Adrenal gland (tissue), 12 donors: ENCODE data around the gene SPAAR. TPM values are rescaled to one million over a fixed set of nuclear protein-coding genes. Genes with fewer than 3 reads are reported as not detected.

Experiments used
- DNase-seq, 7 donors: peaks; one replicate each; pipeline ENCODE4 v3.0.0-alpha.2; 2019 to 2020
- H3K27ac ChIP-seq, 5 donors: fragments of 200-600 bp; sonication (generic) in 4 of 5; 1 replicate in 3 of 5; 2 replicates in 2 of 5; pipeline versions ENCODE4 v1.5.1 to v1.8.0; 2016 to 2020; ENCODE audit warnings: mild to moderate bottlenecking in 1 of 5
- H3K27me3 ChIP-seq: fragments of 200-600 bp; 2 replicates; pipeline ENCODE4 v1.8.0; 2021
- H3K36me3 ChIP-seq, 2 donors: fragments of 200-600 bp; replicated peaks in 1 of 2; 1 replicate in 1 of 2; 2 replicates in 1 of 2; pipeline versions ENCODE4 v1.5.1 to v1.8.0; 2018 to 2022
- H3K4me1 ChIP-seq, 2 donors: fragments of 200-600 bp; replicated peaks in 1 of 2; 1 replicate in 1 of 2; 2 replicates in 1 of 2; pipeline versions ENCODE4 v1.5.1 to v1.8.0; 2018 to 2021
- H3K4me3 ChIP-seq, 4 donors: fragments of 200-600 bp; sonication (generic) in 3 of 4; one replicate each; pipeline ENCODE4 v1.5.1; 2016 to 2018
- H3K9me3 ChIP-seq, 3 donors: fragments of 200-600 bp; sonication (generic) in 1 of 3; replicated peaks in 1 of 3; 1 replicate in 2 of 3; 2 replicates in 1 of 3; pipeline versions ENCODE4 v1.5.1 to v1.8.0; 2016 to 2021
- POLR2A ChIP-seq, 2 donors: fragments of 450-650 bp; IDR thresholded peaks; one replicate each; pipeline ENCODE4 v1.6.1; 2017; ENCODE audit warnings: antibody characterized with exemption in 2 of 2, mild to moderate bottlenecking in 2 of 2, moderate library complexity in 1 of 2
- WGBS, 4 donors: extraction: QIAGEN DNeasy Blood & Tissue Kit in 2 of 4; methylation state at CpG; one replicate each; pipeline versions ENCODE4 v1.1.5 to v1.1.7; 2013 to 2017; 5-methylcytosine and 5-hydroxymethylcytosine counted together
- intact Hi-C, 2 donors: fragments of 100-400 bp; cut with DNase I; formaldehyde crosslinking; loops; one replicate each; pipeline versions ENCODE4 v1.14.1 to v1.15.0; 2022 to 2023
- polyA plus RNA-seq, 3 donors: library from polyadenylated mRNA; stranded (reverse); fragments of 200-250 nt in 2 of 3; fragments of 350-450 nt in 1 of 3; fragmentation: Illumina TruSeq in 1 of 3; extraction: RNeasy Lipid Tissue Mini Kit (QIAGEN cat#74804) in 1 of 3; gene quantifications; one replicate each; pipeline ENCODE4 v1.2.3, GENCODE V29; 2013 to 2014
- total RNA-seq, 9 donors: library from RNA; depleted of rRNA in 4 of 9; stranded (reverse); fragments of >200 nt in 4 of 9; fragments of 120-200 nt in 1 of 9; fragmentation: NEBNext Ultra II Directional in 1 of 9; extraction: Animal tissue kit (Norgen Biotek cat#: 25700) in 1 of 9; gene quantifications; one replicate each; pipeline versions ENCODE4 v1.1.0 to v1.2.4, GENCODE V29; 2013 to 2023
- TF ChIP-seq, protein P1 (sequence below), 6 experiments: fragments of 450-650 bp in 4 of 6; fragments of 200-600 bp in 2 of 6; sonication (generic) in 1 of 6; IDR thresholded peaks; 1 replicate in 5 of 6; 2 replicates in 1 of 6; pipeline versions ENCODE4 v1.5.1 to v1.8.0; 2016 to 2021; ENCODE audit warnings: antibody characterized with exemption in 6 of 6, mild to moderate bottlenecking in 2 of 6, moderate library complexity in 1 of 6
- donor health status: healthy with polysubstance abuse.
- donor health status: Bipolar disorder and iron deficiency.
- donor health status: DM: yes; HTN: yes; CAD: no.
- donor health status: DM: no; HTN: no; CAD: no.
- donor health status: DM: no; HTN: no; CAD: no.
- donor health status: DM: yes; HTN: yes; CAD: no.

The SPAAR gene
- total and polyA plus RNA-seq, 12 donors = 0.54 to 3.6 (median 2.3) TPM

GRCh38 chr9:35938474-35939356 lies 29.4 kb downstream of the SPAAR start:
- no peaks in the 10 kb centered on the region for H3K36me3 ChIP-seq
- no peak overlapping the region for H3K27ac ChIP-seq
- H3K4me3 ChIP-seq = no peak overlapping the region
- intact Hi-C loops = no loop called here
- 81 to 87% (median 85%) methylated on average over 10 of the region's 10 CpGs for WGBS, 4 donors
- H3K4me1 ChIP-seq = no peaks in the 10 kb centered on the region
- H3K9me3 ChIP-seq = no peaks in the 10 kb centered on the region
- TF ChIP-seq, protein P1, sequence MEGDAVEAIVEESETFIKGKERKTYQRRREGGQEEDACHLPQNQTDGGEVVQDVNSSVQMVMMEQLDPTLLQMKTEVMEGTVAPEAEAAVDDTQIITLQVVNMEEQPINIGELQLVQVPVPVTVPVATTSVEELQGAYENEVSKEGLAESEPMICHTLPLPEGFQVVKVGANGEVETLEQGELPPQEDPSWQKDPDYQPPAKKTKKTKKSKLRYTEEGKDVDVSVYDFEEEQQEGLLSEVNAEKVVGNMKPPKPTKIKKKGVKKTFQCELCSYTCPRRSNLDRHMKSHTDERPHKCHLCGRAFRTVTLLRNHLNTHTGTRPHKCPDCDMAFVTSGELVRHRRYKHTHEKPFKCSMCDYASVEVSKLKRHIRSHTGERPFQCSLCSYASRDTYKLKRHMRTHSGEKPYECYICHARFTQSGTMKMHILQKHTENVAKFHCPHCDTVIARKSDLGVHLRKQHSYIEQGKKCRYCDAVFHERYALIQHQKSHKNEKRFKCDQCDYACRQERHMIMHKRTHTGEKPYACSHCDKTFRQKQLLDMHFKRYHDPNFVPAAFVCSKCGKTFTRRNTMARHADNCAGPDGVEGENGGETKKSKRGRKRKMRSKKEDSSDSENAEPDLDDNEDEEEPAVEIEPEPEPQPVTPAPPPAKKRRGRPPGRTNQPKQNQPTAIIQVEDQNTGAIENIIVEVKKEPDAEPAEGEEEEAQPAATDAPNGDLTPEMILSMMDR (IDR thresholded peaks at IDR 0.05) = no peak
- no peak for TF ChIP-seq POLR2A (IDR thresholded peaks at IDR 0.05)
- H3K27me3 ChIP-seq = no peaks in the 10 kb centered on the region
- DNase-seq = no peak

- no peaks in the 10 kb centered on the region for H3K9me3 ChIP-seq
- TF ChIP-seq POLR2A (IDR thresholded peaks at IDR 0.05) = no peak
- TF ChIP-seq, protein P1 (IDR thresholded peaks at IDR 0.05) = no peak
- intact Hi-C loops = no loop called here
- H3K4me1 ChIP-seq = no peaks in the 10 kb centered on the region
- DNase-seq = no peak
- H3K27ac ChIP-seq = no peak overlapping the region
- 74 to 83% (median 83%) methylated on average over 8 of the region's 8 CpGs for WGBS, 4 donors
- no peaks in the 10 kb centered on the region for H3K27me3 ChIP-seq
- no peaks in the 10 kb centered on the region for H3K36me3 ChIP-seq
- no peak overlapping the region for H3K4me3 ChIP-seq
Observed at GRCh38 chr9:35939679-35940250, 30.5 kb downstream of the SPAAR start.

DNA sequence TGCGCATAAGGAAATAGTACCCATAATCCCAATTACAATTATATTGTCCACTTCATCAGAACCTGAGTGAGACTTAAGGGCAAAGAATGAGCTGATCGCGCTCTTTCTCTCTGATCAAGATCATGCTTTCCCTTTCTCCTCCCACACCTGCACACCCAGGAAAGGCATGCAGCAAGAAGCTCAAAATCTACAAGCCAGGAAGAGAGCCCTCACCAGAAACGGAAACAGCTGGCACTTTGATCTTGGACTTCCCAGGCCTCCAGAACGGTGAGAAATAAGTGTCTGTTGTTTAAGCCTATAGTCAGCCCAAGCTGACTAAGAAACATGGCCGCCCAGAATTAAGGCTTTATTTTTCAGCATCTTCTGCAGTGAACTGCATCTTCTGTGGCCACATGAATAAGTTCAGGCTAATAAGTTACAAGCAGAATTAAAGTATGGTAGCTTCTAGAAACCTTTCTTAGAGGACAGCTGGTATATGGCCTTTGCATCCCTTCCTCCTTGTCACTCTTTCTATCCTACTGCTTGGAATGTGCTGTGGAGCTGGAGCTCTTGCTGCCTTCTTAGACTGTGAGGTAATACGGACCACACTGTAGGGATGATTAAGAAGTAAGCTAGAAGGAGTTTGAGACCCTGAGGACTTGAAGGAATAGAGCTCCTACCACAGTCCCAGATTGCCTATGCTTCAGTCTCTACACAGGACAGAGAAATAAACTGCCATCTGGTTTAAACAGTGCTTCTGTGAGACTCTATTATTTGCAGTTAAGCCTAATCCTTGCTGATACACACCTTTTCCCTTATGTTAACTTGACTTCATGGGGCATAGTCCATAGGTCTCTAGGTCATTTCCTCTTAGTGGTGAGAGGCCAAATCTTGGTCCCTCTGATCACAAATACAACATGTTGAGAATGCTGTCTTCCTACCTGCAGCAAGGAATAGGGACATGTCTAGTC lies 31.4 kb downstream of the SPAAR start:
- no peak overlapping the region for H3K27ac ChIP-seq
- no peak overlapping the region for H3K4me3 ChIP-seq
- DNase-seq = no peak
- H3K36me3 ChIP-seq = no peaks in the 10 kb centered on the region
- peaks cover 0 to 5% of the 10 kb centered on the region in 2 donors for H3K4me1 ChIP-seq
- intact Hi-C loops = no loop called here
- no peaks in the 10 kb centered on the region for H3K27me3 ChIP-seq
- 66 to 87% (median 76%) methylated on average over 7 of the region's 7 CpGs for WGBS, 4 donors
- TF ChIP-seq, protein P1 (IDR thresholded peaks at IDR 0.05) = no peak
- no peak for TF ChIP-seq POLR2A (IDR thresholded peaks at IDR 0.05)
- no peaks in the 10 kb centered on the region for H3K9me3 ChIP-seq

DNA sequence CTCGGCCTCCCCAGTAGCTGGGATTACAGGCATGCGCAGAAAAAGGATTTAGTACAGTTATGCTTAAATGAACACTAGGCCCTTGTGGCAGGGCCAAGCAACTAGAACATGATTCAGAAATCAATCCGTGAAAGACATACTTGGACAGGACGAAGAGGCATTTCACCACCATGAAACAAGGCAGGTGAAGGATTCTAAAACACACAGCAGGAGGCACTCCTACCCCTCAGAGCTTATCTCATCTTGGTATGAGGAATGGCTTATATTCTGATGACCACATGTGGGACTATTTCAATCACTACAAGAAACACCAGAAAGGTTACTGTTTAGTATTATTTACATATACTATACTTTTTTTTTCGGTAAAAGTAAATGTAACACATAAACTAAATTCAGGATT lies 33.0 kb downstream of the SPAAR start:
- Histone ChIP-seq H3K4me1 (peaks cover 0 to 5% of the 10 kb centered on the region in 2 donors), H3K36me3 (no peaks in the 10 kb centered on the region), H3K4me3 (no peak overlapping the region), H3K27ac (no peak overlapping the region), H3K27me3 (no peaks in the 10 kb centered on the region), H3K9me3 (no peaks in the 10 kb centered on the region)
- DNase-seq = no peak
- no peak for TF ChIP-seq POLR2A (IDR thresholded peaks at IDR 0.05)
- TF ChIP-seq, protein P1 (IDR thresholded peaks at IDR 0.05) = no peak
- intact Hi-C loops = no loop called here
- WGBS, 4 donors = 77 to 96% (median 87%) methylated on average over 5 of the region's 5 CpGs
